Measurements from ENCODE around the gene ELFN2.

GRCh38 chr22:37462436-37462835 lies 35.2 kb upstream of the ELFN2 start:
- TF ChIP-seq CTCF (conservative IDR thresholded peaks at IDR 0.05 in 1 of 2, IDR thresholded peaks at IDR 0.05 in 1 of 2; ENCODE audit: extremely low read depth in 1 of 2, insufficient read depth in 1 of 2, low read depth in 1 of 2, low read length in 2 of 2), result no peak
- TF ChIP-seq EZH2 (IDR thresholded peaks at IDR 0.05; ENCODE audit: borderline replicate concordance, low read length), result no peak
